HL-60/S4 treated with phorbol 12-myristate 13-acetate at 8.2 ng/mL for 4 days and 3 days (cell line): ENCODE results near the gene CNTNAP2.

Experiments
- in situ Hi-C: fragments of 300-500 bp; cut with MboI; formaldehyde crosslinking; loops from 2 replicates; pipeline ENCODE4 v1.15.0; 2022; ENCODE audit warnings: low sequenced_read_pairs

The CNTNAP2 gene

DNA sequence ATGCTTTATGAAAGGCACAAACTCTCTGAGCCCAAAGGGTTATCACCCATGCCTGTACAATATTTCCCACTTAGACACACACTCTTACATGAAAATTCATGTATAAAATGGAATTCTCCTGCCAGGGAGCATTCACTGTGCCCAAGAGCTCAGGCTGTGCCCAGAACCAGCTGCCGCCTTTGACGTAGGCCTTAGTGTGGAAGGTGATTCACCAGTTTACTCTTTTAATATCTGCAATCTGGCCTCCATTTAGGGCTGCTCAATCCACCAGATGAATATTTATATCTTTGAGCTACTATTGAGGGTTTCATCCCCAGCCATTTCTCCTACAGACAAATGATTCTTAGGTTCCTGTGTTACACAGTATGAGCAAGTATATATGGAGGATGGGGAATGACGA, 849.7 kb downstream of the CNTNAP2 start:
- in situ Hi-C loops = no loop called here

GRCh38 chr7:146982482-146982881, 865.9 kb downstream of the CNTNAP2 start:
- in situ Hi-C loops = no loop called here

DNA sequence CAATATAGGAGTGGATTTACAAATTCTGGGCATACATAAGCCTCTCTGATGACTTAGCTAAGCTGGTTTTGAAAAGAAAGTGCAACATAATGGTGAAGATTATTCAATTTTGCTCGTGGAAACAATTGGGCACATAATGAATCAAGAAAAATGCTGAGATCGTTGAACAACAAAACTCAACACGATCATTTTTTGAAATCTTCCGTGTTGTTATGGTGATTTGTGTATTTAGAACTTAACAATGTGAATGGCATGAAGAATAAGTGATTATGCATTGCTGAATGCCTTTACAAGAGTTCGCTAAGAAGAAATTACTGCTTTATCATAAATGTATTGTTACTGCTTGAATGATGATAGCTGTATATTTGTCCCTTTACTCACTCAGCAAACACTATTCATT, 875.0 kb downstream of the CNTNAP2 start:
- in situ Hi-C loops = no loop called here

GRCh38 chr7:146993764-146994163, 877.2 kb downstream of the CNTNAP2 start:
- in situ Hi-C loops = no loop called here

DNA sequence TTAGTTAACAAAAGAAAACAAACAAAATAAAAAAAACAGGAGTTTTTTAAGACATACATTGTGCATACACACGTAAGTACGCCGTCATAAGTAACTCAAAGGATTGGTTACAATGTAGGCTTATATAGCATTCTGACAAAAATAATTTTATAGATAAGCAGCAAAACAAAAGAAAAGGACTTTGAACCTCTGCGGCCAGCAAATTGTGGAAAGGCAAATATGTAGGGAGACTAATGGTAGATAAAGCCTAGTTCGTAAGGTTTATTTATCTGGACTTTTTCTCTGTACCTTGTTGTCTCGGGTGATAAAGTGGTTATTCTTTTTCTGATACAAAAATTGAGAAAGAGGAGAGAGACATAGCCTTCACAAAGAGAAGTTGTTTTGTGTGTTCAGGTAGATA, 891.9 kb downstream of the CNTNAP2 start:
- in situ Hi-C loops = no loop called here

- in situ Hi-C loops = no loop called here
Observed at GRCh38 chr7:147012666-147013065, 896.1 kb downstream of the CNTNAP2 start.

DNA sequence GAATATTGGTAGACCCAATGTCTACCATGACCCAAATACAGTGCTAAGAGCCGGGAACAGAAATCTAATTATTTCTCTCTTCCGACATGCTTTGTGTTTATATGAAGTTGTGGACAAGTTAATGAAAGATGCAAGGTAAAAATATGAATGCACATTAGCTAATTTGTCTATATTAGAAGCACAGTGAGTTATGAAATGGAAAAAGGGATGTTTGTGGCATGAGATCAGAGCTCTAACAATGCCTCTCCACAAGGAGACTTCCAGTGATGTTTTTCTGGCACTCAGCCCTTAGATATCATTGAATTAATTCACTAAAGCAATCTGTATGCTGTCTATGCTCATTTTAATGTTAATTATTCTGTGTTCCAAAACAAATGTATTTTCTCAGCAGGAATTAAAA, 897.2 kb downstream of the CNTNAP2 start:
- in situ Hi-C loops = no loop called here

GRCh38 chr7:147014286-147014955, 897.8 kb downstream of the CNTNAP2 start:
- in situ Hi-C loops = no loop called here

DNA sequence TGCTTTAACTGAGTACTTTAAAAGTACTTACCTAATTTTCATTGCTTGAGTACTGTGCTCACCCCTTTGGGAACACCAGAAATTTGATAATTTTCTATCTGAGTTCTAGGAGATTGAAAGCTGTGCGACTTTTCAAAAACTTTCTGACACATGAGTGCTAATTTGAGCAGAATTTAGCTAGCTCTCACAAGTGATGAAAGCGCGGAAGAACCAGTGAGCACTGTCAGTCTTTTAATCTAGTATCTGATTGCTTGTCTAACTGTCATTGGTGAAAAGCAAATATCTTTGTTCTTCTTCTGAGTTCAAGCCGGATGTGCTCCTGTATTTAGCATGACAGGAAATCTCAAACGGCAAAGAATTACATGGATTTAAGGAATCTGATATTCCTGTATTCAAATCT, 899.4 kb downstream of the CNTNAP2 start:
- in situ Hi-C loops = no loop called here

DNA sequence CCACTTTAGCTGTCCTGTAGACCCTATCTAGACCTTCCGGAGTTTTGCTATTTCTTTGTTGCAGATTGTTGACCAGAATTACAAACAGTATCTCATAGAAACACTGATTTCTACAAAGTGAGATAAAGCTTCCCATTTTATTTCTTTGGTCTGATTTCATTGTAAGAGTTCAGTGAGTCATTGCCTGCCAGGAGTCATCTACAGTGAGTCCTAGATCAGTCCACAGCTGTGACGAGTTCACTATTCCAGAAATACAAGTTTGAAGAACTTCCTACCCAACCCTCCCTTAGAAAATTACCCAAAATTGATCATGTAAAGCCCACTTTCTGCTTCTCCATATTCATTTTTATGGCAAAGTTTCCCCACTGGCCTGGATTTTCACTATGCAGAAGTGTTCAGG, 905.5 kb downstream of the CNTNAP2 start:
- in situ Hi-C loops = no loop called here

- in situ Hi-C loops = no loop called here
Observed at GRCh38 chr7:147023440-147023839, 906.8 kb downstream of the CNTNAP2 start.

GRCh38 chr7:147029953-147030352, 913.4 kb downstream of the CNTNAP2 start:
- in situ Hi-C loops = no loop called here

DNA sequence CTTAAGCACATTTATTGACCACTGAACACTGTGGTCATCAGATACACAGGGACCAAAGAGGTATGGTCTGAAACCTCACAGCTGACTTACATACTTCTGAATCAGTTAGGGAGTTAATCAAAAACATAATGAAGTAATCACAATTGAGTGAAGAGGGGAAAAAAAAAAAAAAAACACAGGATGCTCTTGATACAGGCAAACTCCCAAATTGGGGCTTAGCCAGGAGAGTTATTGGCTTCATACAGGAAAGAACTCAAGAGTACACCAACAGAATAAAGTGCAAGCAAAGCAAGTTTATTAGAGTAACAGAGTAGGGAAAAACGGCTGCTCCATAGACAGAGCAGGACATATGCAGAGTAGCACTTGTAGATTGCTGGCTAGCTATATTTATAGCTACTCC, 917.0 kb downstream of the CNTNAP2 start:
- in situ Hi-C loops = no loop called here

GRCh38 chr7:147041438-147041837, 924.8 kb downstream of the CNTNAP2 start:
- in situ Hi-C loops = no loop called here

DNA sequence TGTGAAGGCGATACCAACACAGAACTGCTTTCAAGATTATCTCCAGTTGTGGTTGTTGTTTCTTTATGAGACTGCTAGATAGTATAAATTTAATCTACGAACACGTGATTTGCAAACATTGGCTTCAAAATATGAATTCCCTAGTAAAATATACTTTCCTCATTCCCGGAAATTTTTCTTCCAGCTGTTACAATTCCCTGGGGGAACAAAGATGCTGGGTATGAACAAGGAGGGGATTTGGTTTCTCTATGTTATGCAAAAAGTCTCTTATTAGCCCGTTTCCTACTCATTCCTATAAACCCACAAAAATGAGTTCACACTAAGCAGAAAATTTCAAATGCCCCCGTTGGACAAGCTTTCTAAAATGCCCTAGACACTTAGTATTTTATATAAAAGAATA, 928.3 kb downstream of the CNTNAP2 start:
- in situ Hi-C loops = no loop called here

DNA sequence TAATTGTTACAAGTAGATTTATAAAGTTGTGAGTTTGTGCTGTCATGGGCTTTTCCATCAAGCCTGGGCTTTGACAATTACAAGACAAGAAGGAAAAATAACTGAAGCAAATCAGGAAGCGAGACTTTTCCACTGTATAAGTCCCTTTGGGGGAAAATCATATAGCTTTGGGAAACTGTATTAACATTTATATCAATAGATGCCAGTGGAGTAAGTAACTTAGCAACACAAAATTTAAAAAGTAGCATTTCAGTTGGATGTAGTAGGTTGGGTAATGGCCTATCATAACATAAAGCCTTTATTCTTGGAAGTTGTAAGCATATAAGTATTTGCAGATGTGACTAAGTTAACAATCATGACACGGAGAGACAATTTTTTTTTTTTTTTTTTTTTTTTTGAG, 931.1 kb downstream of the CNTNAP2 start:
- in situ Hi-C loops = no loop called here

GRCh38 chr7:147048864-147049263, 932.3 kb downstream of the CNTNAP2 start:
- in situ Hi-C loops = no loop called here

GRCh38 chr7:147052818-147053217, 936.2 kb downstream of the CNTNAP2 start:
- in situ Hi-C loops = no loop called here

GRCh38 chr7:147053746-147054145, 937.1 kb downstream of the CNTNAP2 start:
- in situ Hi-C loops = no loop called here

DNA sequence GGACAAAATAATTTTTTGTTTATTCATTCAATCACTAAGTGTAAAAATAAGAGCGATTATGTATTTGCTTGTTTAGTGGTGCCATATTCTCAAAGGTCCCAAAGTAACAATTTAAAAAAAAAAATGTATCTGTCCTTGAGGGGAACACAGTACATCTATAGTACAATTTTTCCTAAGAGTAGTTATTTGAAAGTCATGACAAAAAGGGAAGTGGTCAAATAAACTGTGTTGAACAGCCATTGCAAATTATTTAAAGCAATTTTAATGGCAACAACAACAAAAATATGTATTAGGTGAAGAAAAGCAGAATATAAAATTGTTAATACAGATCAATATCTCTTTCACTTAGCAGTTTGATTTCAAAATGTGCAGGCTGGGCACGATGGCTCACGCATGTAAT, 943.5 kb downstream of the CNTNAP2 start:
- in situ Hi-C loops = no loop called here

DNA sequence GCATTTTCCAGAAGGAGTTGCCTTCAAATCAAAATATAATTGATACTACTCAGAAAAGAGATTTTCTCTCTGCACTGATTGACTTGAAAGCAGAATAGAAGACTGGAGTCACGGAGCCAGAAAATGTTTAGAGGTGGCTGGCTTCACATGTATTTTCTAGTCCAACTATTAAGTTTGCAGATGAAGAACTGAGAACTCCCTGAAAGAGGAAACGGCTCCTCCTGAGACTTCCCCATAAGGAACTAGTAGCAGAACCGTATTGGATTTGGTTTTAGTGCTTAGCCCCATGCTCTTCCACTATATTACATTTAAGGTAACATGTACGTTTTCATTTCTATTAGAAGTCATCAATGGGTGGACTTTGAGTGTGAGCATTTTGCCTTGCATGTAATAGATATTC, 946.3 kb downstream of the CNTNAP2 start:
- in situ Hi-C loops = no loop called here

DNA sequence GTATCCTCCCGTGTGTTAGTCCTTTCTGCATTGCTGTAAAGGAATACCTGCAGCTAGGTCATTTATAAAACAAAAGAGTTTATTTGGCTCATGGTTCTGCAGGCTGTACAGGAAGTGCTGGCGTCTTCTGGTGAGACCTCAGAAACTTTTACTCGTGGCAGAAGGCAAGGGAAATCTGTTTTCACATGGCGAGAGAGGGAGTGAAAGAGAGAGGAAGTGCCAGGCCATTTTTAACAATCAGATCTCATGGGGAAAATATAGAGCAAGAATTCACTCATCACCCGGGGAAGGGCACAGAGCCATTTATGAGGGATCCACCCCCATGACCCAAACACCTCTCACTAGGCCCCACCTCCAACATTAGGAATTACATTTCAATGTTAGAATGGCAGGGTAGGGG, 952.2 kb downstream of the CNTNAP2 start:
- in situ Hi-C loops = no loop called here

DNA sequence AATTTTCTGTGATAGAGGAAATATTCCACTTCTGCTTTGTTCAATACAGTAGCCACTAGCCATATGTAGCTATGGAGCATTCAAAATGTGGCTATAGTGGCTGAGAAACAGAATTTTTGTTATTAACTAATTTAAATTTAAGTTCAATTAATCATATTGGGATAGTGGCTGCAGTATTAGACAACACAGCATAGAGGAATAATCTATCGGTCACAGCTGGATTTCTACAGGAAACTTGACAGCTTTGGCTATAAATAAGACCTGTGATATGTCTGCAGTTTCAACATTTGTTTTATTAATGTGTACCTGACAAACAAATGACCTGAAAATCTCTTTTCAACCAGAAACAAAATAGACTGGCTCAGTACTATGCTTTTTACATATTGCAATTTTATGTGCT, 953.2 kb downstream of the CNTNAP2 start:
- in situ Hi-C loops = no loop called here
